ENCODE results near the gene FRMD4A. TPM values are rescaled to one million over a fixed set of nuclear protein-coding genes. Genes with fewer than 3 reads are reported as not detected.

The FRMD4A gene
- total RNA-seq, 4 donors from 2014 or later, result 5.6 to 34.1 (median 19.4) TPM

GRCh38 chr10:14366760-14367159 lies 36.0 kb upstream of the FRMD4A start:
- intact Hi-C loops (cut with DNase I; ENCODE audit: low total_unique reads), result no loop called here
- Histone ChIP-seq H3K9me3 (no peaks in the 10 kb centered on the region), H3K27ac (no peak overlapping the region), H3K27me3 (no peaks in the 10 kb centered on the region), H3K4me3 (no peak overlapping the region), H3K36me3 (no peaks in the 10 kb centered on the region), H3K4me1 (no peaks in the 10 kb centered on the region)
- no peak for DNase-seq
- TF ChIP-seq POLR2A (IDR thresholded peaks at IDR 0.05), result no peak
- no peak for TF ChIP-seq CTCF (IDR thresholded peaks at IDR 0.05)

GRCh38 chr10:14365266-14365665 lies 34.5 kb upstream of the FRMD4A start:
- TF ChIP-seq POLR2A (IDR thresholded peaks at IDR 0.05), result no peak
- TF ChIP-seq CTCF (IDR thresholded peaks at IDR 0.05), result no peak
- Histone ChIP-seq H3K27me3 (no peaks in the 10 kb centered on the region), H3K36me3 (no peaks in the 10 kb centered on the region), H3K9me3 (no peaks in the 10 kb centered on the region), H3K4me1 (no peaks in the 10 kb centered on the region), H3K27ac (no peak overlapping the region), H3K4me3 (no peak overlapping the region)
- DNase-seq, result no peak
- intact Hi-C loops (cut with DNase I; ENCODE audit: low total_unique reads), result no loop called here

GRCh38 chr10:14362104-14362503 lies 31.4 kb upstream of the FRMD4A start:
- H3K36me3 ChIP-seq, result no peaks in the 10 kb centered on the region
- no peak overlapping the region for H3K27ac ChIP-seq
- no peak for TF ChIP-seq CTCF (IDR thresholded peaks at IDR 0.05)
- H3K4me3 ChIP-seq, result no peak overlapping the region
- no peaks in the 10 kb centered on the region for H3K9me3 ChIP-seq
- H3K4me1 ChIP-seq, result no peaks in the 10 kb centered on the region
- H3K27me3 ChIP-seq, result no peaks in the 10 kb centered on the region
- intact Hi-C loops (cut with DNase I; ENCODE audit: low total_unique reads), result no loop called here
- DNase-seq, result no peak

GRCh38 chr10:14360961-14361360 lies 30.2 kb upstream of the FRMD4A start:
- no peak for DNase-seq
- Histone ChIP-seq H3K4me3 (no peak overlapping the region), H3K27me3 (no peaks in the 10 kb centered on the region), H3K27ac (no peak overlapping the region), H3K36me3 (no peaks in the 10 kb centered on the region), H3K4me1 (no peaks in the 10 kb centered on the region), H3K9me3 (no peaks in the 10 kb centered on the region)
- intact Hi-C loops (cut with DNase I; ENCODE audit: low total_unique reads), result no loop called here
- TF ChIP-seq POLR2A (IDR thresholded peaks at IDR 0.05) (no peak), CTCF (IDR thresholded peaks at IDR 0.05) (no peak)

- no peaks in the 10 kb centered on the region for H3K36me3 ChIP-seq
- TF ChIP-seq CTCF (IDR thresholded peaks at IDR 0.05) (no peak), POLR2A (IDR thresholded peaks at IDR 0.05) (no peak)
- intact Hi-C loops (cut with DNase I; ENCODE audit: low total_unique reads), result no loop called here
- no peaks in the 10 kb centered on the region for H3K9me3 ChIP-seq
- no peak overlapping the region for H3K27ac ChIP-seq
- H3K4me1 ChIP-seq, result no peaks in the 10 kb centered on the region
- no peak for DNase-seq
- H3K27me3 ChIP-seq, result no peaks in the 10 kb centered on the region
- no peak overlapping the region for H3K4me3 ChIP-seq
Observed at GRCh38 chr10:14360515-14360914, 29.8 kb upstream of the FRMD4A start.

Data from uterus (tissue), 4 donors.